Head of caudate nucleus (tissue), 42 donors: ENCODE data around the gene MICALL1.

ENCODE experiments used
- DNase-seq, 42 donors: peaks; one replicate each; pipeline versions ENCODE4 v3.0.0 to v3.0.0-alpha.2; 2020 to 2021; ENCODE audit warnings: mixed read lengths in 7 of 42
- intact Hi-C: fragments of 100-400 bp; cut with DNase I; formaldehyde crosslinking; loops from one replicate; pipeline ENCODE4 v1.15.0; 2022

Gene MICALL1

DNA sequence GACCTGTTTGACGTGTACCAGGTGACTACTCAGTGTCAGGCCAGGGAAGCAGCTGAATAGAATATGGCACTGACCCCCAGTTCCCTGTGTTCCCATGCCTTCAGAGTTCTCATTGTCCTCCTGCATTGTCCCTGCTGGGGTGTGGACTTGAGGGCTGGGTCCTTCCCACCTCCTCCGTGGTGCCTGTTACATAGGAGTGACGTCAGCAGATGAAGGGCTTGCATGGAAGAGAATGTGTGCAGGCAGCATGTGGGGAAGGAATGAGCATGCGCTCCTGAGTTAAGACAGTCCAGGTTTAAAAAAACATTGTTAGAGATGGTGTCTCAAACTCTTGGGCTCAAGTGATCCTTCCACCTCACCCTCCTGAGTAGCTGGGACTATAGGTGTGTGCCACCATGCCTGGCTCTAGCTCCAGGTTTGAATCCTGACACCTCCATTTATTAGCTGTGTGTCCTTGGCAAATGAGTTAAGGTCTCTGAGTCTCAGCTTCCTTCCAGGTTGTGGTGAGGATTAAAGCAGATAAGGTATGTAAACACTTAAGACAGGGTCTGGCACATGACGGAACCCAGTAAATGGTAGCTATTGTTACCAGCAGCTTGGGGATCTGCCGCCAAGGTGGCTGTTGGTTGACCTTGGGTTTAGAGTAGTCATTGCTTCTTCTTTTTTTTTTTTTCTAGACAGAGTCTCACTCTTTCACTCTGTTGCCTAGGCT lies 85.8 kb downstream of the MICALL1 start:
- DNase-seq = no peak
- intact Hi-C loops = no loop called here
